ENCODE measurements around the gene GOLGA8S.

The GOLGA8S gene

DNA sequence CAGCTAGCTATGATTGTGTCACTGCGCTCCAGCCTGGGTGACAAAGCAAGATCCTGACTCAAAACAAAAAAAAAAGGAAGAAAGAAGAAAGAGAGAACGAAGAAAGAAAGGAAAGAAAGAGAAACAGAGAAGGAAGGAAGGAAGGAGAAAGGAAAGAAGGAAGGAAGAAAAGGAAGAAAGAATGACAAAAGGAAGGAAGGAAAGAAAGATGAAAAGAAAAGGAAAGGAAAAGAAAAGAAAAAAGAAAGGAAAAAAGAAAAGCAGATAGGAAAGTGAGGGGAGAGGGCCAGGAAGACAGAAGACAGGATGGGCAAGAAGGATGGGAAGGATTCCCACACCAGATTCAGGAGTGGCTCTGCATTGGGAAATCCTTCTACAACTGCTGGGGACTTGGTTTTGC is 47.6 kb downstream of the GOLGA8S start:
- TF ChIP-seq FOXP2 (optimal IDR thresholded peaks at IDR 0.05; ENCODE audit: borderline replicate concordance, extremely low read depth, extremely low read length, insufficient read depth): no peak
- TF ChIP-seq SIN3A (IDR thresholded peaks at IDR 0.05; ENCODE audit: borderline replicate concordance, insufficient read depth, low read length): no peak
- no peak for TF ChIP-seq TAF1 (IDR thresholded peaks at IDR 0.05; ENCODE audit: borderline replicate concordance, insufficient read depth, low read length)
- TF ChIP-seq POLR2AphosphoS5 (IDR thresholded peaks at IDR 0.05; ENCODE audit: low read depth, low read length): no peak
- TF ChIP-seq, protein P1, sequence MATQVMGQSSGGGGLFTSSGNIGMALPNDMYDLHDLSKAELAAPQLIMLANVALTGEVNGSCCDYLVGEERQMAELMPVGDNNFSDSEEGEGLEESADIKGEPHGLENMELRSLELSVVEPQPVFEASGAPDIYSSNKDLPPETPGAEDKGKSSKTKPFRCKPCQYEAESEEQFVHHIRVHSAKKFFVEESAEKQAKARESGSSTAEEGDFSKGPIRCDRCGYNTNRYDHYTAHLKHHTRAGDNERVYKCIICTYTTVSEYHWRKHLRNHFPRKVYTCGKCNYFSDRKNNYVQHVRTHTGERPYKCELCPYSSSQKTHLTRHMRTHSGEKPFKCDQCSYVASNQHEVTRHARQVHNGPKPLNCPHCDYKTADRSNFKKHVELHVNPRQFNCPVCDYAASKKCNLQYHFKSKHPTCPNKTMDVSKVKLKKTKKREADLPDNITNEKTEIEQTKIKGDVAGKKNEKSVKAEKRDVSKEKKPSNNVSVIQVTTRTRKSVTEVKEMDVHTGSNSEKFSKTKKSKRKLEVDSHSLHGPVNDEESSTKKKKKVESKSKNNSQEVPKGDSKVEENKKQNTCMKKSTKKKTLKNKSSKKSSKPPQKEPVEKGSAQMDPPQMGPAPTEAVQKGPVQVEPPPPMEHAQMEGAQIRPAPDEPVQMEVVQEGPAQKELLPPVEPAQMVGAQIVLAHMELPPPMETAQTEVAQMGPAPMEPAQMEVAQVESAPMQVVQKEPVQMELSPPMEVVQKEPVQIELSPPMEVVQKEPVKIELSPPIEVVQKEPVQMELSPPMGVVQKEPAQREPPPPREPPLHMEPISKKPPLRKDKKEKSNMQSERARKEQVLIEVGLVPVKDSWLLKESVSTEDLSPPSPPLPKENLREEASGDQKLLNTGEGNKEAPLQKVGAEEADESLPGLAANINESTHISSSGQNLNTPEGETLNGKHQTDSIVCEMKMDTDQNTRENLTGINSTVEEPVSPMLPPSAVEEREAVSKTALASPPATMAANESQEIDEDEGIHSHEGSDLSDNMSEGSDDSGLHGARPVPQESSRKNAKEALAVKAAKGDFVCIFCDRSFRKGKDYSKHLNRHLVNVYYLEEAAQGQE (IDR thresholded peaks at IDR 0.05; ENCODE audit: insufficient read depth in 1 of 2, low read depth in 2 of 2, low read length in 2 of 2): no peak

GRCh38 chr15:23402544-23402943 is 48.0 kb downstream of the GOLGA8S start:
- no peak for TF ChIP-seq SIN3A (IDR thresholded peaks at IDR 0.05; ENCODE audit: borderline replicate concordance, insufficient read depth, low read length)
- TF ChIP-seq TAF1 (IDR thresholded peaks at IDR 0.05; ENCODE audit: borderline replicate concordance, insufficient read depth, low read length): no peak
- TF ChIP-seq, protein P1 (IDR thresholded peaks at IDR 0.05; ENCODE audit: insufficient read depth in 1 of 2, low read depth in 2 of 2, low read length in 2 of 2): no peak
- no peak for TF ChIP-seq FOXP2 (optimal IDR thresholded peaks at IDR 0.05; ENCODE audit: borderline replicate concordance, extremely low read depth, extremely low read length, insufficient read depth)
- TF ChIP-seq POLR2AphosphoS5 (IDR thresholded peaks at IDR 0.05; ENCODE audit: low read depth, low read length): no peak

GRCh38 chr15:23403550-23403949 is 49.0 kb downstream of the GOLGA8S start:
- no peak for TF ChIP-seq TAF1 (IDR thresholded peaks at IDR 0.05; ENCODE audit: borderline replicate concordance, insufficient read depth, low read length)
- no peak for TF ChIP-seq POLR2AphosphoS5 (IDR thresholded peaks at IDR 0.05; ENCODE audit: low read depth, low read length)
- TF ChIP-seq, protein P1 (IDR thresholded peaks at IDR 0.05; ENCODE audit: insufficient read depth in 1 of 2, low read depth in 2 of 2, low read length in 2 of 2): no peak
- TF ChIP-seq SIN3A (IDR thresholded peaks at IDR 0.05; ENCODE audit: borderline replicate concordance, insufficient read depth, low read length): no peak
- no peak for TF ChIP-seq FOXP2 (optimal IDR thresholded peaks at IDR 0.05; ENCODE audit: borderline replicate concordance, extremely low read depth, extremely low read length, insufficient read depth)

GRCh38 chr15:23411841-23412240 is 57.3 kb downstream of the GOLGA8S start:
- no peak for TF ChIP-seq SIN3A (IDR thresholded peaks at IDR 0.05; ENCODE audit: borderline replicate concordance, insufficient read depth, low read length)
